ENCODE data around the gene TPRG1.

GRCh38 chr3:189133768-189134167 is 38.0 kb upstream of the TPRG1 start:
- no peak for TF ChIP-seq CTCF (conservative IDR thresholded peaks at IDR 0.05; ENCODE audit: low read depth, low read length)
- TF ChIP-seq POLR2A (IDR thresholded peaks at IDR 0.05; ENCODE audit: low read depth, low read length), result no peak
- TF ChIP-seq ELK1 (IDR thresholded peaks at IDR 0.05; ENCODE audit: borderline replicate concordance, low read depth, low read length), result no peak
- no peak for TF ChIP-seq BHLHE40 (IDR thresholded peaks at IDR 0.05; ENCODE audit: low read depth, low read length)
- TF ChIP-seq SMC3 (IDR thresholded peaks at IDR 0.05; ENCODE audit: low read depth, low read length), result no peak
- TF ChIP-seq MXI1 (IDR thresholded peaks at IDR 0.05; ENCODE audit: borderline replicate concordance, low read depth, low read length), result no peak
- TF ChIP-seq CHD1 (IDR thresholded peaks at IDR 0.05; ENCODE audit: low read depth, low read length), result no peak
- no peak for TF ChIP-seq MAZ (IDR thresholded peaks at IDR 0.05; ENCODE audit: borderline replicate concordance, low read depth, low read length)
- no peak for TF ChIP-seq RAD21 (IDR thresholded peaks at IDR 0.05; ENCODE audit: low read length)
- no peak for TF ChIP-seq RFX5 (IDR thresholded peaks at IDR 0.05; ENCODE audit: low read depth, low read length)
- TF ChIP-seq USF2 (IDR thresholded peaks at IDR 0.05; ENCODE audit: low read depth, low read length), result no peak
